Measurements from ENCODE around the gene GNG12.
"Not testable (repeated sequence)": the region's sequence is repeated elsewhere in the genome, so short reads cannot be mapped to it uniquely, and the experiment has no call there.

Gene GNG12

DNA sequence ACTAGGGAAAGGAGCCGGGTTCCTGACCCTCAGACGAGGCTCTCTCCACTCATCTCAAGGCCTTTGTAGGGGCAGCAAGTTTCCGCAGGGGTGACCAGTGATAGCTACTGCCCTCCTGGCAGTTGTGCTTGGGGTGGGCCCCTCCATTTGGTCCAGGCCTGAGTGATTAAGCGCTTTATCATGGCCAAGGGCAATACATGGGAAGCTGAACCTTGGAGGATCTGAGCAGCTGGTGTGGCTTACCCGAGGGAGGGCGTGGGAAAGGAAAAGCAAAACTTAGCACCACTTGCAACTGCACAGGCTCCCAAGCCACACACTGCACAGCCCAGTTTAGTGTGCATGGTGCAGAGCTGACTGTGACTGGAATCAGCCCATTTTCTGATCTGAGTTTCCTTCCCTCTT is 100.5 kb downstream of the GNG12 start:
- DNase-seq (ENCODE audit: low read depth), result no peak

DNA sequence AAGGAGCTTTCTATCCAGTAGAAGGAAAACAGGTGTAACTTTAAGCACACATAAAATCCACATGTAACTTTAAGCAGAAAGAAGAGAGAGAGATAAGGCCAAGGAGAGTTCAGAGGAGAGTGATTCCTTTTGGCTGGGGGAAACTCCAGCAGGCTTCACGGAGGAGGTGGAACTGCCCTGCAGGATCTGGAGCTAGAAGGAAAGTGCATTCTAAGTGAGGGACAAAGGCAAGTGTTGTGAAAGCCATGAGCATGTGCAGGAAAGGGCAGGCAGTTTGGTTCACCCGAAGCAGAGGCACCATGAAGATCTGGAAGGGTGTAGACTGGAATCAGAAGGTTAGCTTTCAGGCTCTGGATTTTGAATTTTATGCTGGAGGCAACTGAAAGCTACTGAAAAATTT is 101.9 kb downstream of the GNG12 start:
- no peak for DNase-seq (ENCODE audit: low read depth)

DNA sequence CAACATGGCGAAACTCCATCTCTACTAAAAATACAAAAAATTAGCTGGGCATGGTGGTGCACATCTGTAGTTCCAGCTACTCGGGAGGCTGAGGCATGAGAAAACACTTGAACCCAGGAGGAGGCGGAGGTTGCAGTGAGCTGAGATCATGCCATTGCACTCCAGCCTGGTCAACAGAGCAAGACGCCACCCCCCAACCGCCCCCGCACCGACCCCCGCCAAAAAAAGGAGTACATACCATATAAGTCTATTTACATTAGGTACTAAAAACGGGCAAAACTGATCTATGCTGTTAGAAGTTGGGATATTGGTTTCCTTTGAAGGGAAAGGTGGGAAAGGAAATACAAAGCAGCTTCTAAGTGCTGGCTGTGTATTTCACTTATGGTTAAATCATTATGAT is 103.0 kb downstream of the GNG12 start:
- DNase-seq (ENCODE audit: low read depth), result not testable (repeated sequence)

DNA sequence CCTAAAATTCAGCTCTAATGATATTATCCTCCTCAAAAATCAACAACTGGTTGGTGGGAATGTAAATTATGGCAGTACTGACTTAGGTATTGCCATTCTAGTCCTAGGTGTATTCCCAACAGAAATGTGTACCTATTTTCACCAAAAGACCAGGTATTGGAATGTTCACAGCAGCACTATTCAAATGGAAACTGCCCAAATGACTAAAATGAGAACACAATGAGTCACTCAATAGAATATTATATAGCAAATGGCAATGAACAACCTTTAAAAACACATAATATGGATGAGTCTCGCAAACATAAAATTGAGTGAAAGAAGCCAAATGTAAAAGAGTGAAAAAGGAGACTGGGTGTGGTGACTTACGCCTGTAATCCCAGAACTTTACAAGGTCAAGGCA is 103.4 kb downstream of the GNG12 start:
- DNase-seq (ENCODE audit: low read depth), result no peak

DNA sequence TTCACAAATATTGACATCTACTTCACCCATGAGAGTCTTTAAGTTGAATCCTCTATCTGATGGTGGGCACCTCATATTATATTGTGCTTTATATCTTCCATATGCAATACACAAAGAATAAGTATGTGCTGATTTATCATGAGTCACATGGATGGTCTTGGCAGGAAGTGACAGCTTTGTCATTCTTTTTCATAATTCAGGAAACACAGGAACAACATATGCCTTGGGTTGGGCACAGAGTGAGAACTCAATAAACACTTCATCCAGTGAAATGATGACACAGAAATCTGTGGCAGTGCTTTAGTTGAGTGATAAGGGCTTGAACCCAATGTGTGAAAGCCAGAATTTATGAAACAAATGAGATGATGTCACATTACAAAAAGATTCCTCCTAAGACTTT is 107.0 kb downstream of the GNG12 start:
- DNase-seq (ENCODE audit: low read depth), result no peak

DNA sequence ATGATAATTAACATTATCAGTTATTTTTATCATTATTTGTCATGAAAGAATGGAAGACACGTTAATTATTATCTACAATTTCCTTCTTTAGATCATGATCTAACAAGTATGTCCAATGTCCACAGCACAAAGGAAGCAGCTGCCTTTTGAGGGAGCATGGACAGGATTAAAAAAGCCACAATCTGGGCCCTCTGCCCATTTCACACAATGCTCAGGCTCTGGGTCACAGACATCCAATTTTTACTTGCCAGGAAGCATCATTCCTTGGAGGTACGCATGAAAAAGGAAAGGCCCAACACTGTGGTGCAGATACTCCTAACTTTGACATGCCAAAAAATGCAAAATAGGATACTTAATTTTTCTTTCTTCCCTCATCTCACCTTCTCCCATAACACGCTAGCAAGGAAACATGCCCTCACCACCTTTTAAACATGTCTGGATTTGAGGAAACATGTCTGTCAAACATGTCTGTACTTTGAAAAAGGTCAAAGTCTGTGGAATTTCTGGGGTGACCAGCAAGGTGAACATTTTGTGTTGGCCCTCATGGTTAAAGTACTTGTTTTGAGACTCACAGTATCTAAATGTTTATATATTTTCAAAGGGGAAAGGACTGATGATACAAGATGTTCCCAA is 108.2 kb downstream of the GNG12 start:
- no peak for DNase-seq (ENCODE audit: low read depth)

DNA sequence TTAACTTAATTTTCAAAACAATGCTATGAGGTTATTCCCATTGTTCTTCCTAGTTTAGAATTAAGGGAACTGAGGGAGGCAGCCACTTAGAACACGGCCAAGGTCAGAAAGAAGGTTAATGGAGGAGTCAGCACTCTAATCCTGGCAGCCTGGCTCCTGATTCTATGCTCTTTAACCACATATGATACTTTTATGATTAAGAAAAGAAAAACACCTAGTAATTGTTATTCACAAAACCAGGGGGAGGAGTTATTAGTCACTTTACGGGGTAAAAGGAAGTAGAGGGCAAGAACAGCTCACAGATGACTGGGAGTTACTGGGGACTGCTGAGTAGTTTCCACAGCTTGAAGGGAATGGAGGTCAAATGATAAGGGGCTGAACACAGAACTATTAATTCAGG is 109.6 kb downstream of the GNG12 start:
- no peak for DNase-seq (ENCODE audit: low read depth)

DNA sequence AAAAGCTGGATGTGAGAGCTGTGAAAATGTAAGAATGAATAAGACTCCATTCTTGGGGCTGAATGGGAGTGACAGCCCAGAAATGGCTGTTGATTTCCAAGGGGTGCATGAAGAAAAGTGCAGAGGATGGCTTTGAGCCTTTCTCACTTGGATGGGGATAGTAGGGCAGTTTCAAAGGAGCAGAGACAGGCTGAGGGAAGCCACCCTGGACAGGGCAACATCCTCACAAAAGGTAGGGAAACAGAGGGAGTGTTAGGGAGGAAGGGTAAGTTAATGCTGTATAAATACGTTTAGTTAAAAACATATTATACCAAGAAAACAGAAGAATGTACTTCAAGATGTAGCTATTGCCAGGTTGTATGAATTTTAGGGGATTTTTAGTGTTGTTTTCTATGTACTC is 110.1 kb downstream of the GNG12 start:
- no peak for DNase-seq (ENCODE audit: low read depth)

DNA sequence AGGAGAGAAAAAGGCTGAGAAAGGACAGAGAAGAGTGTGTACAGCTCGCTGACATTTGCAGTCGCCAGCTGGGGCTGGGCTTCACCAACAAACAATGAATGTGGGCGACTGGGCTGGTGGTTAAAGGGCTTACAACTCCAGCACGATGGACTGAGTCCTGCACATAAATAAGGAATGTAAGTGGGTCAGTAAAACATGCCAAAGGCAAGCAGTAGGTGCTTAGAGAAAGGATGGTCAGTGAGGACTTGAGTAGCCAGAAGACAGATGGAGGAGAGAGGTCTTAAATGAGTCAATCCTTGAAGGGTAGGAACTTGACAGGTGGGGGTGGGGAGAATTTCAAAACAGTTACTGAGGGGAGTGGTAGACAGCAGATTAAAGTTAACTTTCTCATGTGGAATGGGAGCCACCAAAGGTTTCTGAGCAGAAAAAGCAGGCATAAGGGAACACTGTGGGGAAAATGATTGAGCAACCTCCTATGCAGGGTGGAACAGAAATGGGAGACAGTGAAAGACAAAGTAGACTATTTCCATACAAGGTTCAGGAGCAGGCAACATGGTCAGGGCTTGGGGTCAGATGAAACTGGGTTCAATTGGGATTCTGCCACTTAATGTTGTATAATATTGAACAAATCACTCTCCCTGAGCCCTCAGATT is 110.8 kb downstream of the GNG12 start:
- DNase-seq (ENCODE audit: low read depth), result no peak

DNA sequence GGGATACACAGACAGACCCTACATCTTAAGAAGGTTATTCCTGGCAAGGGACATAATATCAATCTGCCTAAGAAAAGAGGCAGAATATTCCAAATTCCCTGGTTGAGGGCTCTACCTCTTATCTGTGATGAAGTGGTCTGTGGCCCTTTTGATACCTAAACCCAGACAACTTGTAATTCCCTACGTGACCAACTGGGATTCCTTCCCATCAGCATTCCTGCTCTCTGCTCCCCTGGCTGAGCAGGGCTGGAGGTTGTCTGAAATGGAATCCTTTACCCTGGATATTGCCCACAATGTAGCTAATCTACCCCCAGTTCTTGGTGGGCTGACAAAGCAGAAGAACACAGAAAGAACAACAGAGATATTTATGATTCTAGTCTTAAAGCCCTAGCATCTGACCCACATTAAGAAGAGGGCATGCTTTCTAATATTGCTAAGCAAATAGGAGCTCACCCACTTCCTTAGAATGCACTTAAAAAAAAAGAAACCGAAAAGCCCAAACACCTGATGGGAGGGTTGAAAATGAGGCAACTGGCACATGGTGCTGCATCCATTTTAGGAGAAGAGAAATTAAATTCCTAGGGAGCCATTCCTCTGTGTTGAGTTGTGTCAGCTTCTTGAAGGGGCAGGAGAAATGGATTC is 111.5 kb downstream of the GNG12 start:
- no peak for DNase-seq (ENCODE audit: low read depth)

DNA sequence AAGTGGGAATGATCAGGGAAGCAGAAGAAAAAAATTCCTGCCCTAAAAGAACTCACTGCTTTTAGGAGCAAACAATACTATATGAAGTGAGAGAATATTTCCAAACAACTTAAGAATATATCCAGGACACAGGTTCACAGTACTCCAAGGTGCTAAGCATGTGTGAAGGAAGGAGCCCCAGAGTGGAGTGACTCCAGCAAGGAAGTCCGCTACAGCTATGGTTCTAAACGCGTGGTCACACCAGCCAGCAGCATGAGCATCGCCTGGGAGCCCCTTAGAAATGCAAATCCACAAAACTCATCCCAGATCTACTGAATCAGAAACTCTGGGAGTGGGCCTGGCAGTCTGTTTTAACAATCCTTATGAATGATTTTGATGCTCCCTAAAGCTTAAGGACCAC is 112.2 kb downstream of the GNG12 start:
- no peak for DNase-seq (ENCODE audit: low read depth)

DNA sequence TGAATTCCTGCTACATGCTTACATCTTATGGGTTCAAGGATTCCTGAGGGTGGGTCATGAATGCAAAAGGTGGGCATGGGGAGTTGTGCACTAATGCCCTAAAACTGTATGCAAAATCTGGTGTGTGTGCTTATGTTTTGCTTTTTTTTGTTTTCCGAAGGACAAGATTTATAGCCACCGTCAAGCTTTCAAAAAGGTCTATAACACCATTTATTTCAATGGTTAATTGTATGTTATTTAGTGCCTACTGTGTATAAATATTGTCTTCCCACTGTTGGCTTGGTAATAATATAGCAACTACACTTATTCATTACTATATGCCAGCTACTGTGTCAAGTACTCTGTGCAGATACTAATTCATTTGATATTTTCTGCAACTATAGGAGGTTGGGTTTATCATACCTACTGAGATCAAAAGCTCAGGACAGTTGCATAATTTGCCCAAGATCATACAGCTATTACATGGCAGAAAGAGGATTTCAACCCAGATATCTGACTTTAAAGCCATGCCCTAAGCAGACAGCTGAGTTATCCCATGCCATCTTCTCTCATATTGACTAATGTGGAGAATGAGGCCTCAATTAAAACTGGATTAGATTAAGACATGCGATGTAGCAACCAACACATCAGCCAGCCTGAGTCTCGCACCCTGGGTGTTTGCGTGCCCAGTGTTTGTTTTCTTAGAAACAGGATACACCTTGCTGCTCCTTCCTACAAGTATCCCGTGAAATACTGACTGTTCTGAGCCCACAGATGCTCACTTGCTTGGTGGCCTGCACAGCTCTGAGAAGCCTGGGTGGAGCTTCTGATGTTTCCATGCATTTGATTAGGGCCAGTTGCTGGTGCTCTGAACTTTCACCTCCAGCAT is 113.7 kb downstream of the GNG12 start:
- DNase-seq (ENCODE audit: low read depth), result no peak

DNA sequence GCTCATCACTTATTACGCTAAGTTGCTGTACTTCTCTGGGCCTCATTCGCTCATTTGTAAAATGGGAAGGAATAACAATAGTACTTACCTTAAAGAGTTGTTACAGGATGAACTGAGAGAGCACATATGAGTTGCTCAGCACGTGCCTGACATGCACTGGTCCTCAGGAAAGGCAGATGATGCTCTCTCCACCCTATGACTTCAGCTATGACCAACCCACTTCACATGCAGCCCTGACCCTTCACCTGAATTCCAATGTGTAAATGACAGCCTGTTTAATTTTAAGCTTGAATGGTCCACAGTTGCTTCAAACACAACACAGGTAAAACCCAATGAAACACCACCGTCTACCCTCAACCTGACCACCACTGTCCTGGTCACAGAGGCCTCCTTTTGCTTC is 115.4 kb downstream of the GNG12 start:
- no peak for DNase-seq (ENCODE audit: low read depth)

DNA sequence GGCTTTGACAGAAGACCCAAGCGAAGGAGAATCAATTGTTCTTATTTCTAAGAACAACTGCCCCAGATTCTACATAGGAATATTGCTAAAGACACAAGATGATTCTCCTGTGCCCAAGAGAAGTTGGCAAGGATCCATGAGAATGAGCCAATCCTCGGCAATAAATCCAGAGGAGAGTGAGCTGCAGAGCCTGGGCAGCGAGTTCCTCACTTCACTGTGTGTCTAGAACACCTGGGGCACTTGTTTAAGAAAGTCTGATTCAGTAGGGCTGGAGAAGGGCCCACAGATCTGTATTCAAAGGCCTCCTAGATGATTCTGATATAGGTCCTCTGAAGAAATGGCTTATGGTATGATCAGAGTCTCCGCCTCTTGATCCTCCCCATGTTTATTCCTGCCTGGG is 116.5 kb downstream of the GNG12 start:
- DNase-seq (ENCODE audit: low read depth), result no peak

DNA sequence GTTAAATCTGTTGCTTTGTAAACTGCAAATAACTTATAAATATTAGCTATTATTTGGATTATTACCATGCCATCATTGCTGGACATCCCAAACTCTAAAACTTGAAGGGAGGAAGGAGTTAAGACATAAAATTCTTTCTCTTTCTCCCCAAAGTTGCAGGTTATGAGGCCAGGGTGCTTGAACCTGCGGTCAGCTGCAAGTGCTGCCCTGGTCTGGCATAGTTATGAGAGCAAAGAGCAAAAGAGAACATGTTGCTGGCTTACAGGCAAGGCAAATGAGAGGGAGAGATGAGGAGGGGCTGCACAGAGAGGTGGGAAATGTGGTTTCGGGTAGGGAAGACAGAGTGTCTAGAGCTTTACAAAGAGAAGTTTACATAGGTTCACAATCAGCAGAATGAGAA is 117.4 kb downstream of the GNG12 start:
- DNase-seq (ENCODE audit: low read depth), result no peak

DNA sequence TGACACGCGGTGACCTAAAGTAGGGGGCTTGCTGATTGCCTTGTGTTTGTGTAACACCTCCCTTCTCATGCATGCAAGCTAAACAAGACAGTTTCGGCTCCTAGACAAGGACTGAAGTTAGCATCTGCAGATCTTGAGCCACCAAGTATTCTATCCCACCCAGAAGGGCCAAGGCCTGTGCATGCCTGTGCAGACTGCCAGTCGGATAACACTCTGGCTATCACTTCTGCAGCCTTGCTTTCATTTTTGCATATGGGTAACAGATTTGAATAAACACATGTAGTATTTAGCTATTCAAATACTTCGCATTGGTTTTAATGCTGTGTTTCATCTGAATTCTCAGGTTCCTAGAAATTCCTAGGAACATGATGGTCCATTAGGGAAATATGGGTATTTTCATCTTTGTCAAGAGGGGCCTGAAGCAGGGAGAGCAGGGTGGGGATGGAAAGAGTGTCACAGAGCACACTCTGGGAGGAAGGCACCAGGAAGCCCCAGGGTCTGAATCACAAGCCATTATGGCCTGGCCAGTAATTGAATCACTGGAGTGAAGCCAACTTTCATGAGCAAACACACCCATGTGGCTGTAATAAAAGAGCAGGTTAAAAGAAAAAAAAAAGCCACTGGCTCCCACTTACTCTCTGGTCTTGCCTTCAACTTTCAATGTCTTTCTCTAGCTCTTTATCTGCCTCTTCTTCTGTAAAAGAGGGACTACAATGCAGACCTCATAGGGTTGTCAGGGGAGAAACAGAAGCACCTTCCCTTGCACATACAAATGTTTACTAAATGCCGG is 120.0 kb downstream of the GNG12 start:
- DNase-seq (ENCODE audit: low read depth), result no peak

DNA sequence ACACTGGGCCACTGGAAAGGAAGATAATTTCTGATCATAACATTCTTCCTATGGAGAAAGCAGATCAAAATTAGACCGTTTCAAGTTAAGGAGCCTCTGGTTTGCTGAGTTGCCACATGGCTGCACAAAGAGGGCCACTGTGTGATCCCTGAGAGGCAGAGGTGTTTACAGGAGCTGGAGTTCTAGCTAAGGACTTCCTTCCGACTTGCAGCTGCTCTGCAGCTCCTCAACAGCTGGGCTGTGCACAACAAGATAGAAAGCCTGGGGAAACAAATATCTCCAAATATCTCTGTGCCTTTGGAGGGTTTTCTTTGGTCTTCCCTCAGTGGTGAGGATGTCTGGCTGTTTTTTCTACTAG is 121.4 kb downstream of the GNG12 start:
- no peak for DNase-seq (ENCODE audit: low read depth)

DNA sequence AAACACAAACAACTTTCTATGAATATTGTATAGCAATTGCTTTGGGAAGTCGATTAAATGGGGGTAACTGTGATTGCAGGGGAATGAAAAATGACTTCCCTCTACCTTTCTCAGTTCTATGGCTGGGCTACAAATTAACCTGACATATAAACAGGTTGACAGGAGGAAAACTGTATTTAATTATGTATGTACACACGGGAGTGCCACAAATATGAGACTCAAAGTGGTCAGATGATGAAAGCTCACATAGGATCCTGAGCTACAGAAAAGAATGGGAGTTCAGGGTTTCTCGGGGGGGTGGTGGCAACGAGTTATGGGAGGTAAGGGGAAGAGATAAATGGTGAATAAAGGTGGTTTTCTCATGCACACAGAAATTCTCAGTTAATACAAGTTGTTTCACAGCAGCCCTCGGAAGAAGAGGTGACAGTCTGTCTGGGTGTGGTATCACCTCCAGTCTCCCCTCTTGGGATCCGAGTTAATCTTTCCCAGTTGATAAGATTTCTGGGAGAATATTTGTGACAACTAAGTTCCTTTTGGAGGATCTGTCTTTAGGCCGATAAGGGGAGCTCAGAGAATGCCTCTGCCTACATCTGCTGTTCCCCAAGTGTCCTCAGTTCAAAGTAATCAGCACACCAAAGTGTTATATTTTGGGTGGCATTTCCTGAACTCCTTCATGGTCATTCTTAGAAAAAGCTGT is 122.0 kb downstream of the GNG12 start:
- DNase-seq (ENCODE audit: low read depth), result no peak

DNA sequence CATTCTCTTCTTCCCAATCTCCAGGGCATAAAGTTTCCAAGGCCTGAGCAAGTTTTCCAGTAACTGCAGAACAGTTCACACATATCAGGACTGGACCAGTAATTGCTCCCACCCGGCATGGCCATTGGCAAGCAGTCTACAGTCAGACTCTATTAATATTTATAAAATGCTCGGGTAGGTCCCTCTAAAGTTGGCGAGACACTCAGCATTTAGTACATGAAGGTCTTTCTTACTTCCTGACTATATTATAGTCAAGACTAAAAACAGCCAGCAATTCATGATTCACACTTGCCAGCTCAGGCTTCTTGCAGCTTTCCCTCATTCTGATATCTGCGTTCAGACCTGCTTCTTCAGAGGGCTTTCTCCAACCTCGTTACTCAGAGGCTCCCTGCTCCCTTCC is 122.8 kb downstream of the GNG12 start:
- DNase-seq (ENCODE audit: low read depth), result no peak

DNA sequence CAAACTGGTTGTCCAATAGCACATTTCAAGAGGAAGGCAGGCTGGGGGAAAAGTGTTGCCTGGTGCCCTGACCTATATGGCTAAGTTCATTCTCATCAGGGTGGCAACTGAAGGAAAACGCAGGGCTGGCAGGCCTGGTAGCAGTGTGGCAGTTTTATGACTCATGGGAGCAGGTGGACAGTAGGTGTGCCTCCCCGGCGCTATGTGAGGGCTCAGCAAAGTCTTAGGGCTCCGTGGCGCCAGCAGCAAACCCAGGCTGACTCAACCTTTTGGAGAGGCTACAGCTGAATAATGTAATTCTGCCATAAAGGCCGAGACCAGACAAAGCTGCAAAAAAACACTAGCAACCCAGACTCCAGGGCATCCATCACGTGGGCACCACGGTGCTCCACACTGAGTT is 124.7 kb downstream of the GNG12 start:
- no peak for DNase-seq (ENCODE audit: low read depth)

DNA sequence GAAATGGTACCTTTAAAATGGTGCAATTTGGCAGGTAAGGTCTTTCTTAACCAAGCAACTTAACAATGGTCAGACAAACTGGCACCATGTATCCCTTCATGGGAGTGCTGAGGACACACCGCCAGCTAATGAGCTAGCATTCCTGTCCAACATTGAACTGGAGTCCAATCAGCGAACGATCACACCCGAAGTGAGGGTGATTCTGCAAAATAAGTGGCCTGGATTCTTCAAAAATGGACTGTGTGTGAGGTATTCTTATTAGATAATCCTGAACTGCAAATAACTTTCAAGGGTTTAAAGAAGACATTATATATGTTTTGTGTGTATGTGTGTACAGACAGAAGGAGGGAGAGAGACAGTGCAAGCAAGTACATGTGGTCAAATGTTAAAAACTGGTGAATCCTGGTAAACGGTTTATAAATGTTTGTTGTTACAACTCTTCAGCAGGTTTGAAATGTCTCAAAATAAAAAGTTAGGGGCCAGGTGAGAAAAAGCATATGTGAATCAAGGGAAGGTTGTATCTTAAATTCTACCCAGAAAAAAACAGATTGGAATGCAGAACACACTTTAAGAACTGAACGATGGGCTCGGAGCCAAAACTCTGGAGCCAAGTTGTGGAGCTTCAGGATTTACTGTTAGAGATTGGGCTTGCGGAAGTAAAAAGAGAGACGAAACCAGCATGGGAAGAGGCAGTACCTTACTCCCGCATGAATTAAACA is 127.4 kb downstream of the GNG12 start:
- no peak for DNase-seq (ENCODE audit: low read depth)
